B cell (primary cell): ENCODE data around the gene LRP5.

Experiments
- EZH2 ChIP-seq: IDR thresholded peaks from 2 replicates; pipeline ENCODE4 v1.6.1; 2012; ENCODE audit warnings: borderline replicate concordance, low read depth, mild to moderate bottlenecking, moderate library complexity, low read length; ENCODE audit not compliant: insufficient read depth, poor library complexity, severe bottlenecking
- TF ChIP-seq, protein P1 (sequence below): fragments of 200-600 bp; IDR thresholded peaks from one replicate; pipeline ENCODE4 v1.8.0; 2022; ENCODE audit warnings: antibody characterized with exemption, mild to moderate bottlenecking

DNA sequence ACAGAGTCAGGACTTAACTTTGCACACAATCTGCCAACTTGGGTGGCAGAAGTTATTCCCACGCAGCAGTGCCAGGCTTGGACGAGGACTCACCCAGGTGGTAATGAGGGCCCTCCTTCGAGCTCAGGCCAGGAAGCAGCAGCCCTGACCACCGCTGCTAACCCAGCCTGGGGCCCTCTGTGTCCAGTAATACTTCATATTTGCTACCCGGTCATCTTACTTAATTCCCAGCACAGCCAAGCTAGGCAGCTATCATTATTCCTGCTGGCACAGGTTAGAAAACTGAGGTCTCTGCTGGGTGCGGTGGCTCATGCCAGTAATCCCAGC lies 15.4 kb upstream of the LRP5 start:
- TF ChIP-seq, protein P1, sequence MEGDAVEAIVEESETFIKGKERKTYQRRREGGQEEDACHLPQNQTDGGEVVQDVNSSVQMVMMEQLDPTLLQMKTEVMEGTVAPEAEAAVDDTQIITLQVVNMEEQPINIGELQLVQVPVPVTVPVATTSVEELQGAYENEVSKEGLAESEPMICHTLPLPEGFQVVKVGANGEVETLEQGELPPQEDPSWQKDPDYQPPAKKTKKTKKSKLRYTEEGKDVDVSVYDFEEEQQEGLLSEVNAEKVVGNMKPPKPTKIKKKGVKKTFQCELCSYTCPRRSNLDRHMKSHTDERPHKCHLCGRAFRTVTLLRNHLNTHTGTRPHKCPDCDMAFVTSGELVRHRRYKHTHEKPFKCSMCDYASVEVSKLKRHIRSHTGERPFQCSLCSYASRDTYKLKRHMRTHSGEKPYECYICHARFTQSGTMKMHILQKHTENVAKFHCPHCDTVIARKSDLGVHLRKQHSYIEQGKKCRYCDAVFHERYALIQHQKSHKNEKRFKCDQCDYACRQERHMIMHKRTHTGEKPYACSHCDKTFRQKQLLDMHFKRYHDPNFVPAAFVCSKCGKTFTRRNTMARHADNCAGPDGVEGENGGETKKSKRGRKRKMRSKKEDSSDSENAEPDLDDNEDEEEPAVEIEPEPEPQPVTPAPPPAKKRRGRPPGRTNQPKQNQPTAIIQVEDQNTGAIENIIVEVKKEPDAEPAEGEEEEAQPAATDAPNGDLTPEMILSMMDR, result no peak
- no peak for TF ChIP-seq EZH2
